GM18511 (cell line): ENCODE results near the gene CLEC12A.
A peak's percentile ranks its signal among the peaks of the same experiment; 100 is the strongest.
"Not testable (repeated sequence)": the region's sequence is repeated elsewhere in the genome, so short reads cannot be mapped to it uniquely, and the experiment has no call there.

Experiments used
- ATAC-seq: cut with Tn5 transposase; IDR thresholded peaks from one replicate; pipeline ENCODE4 v1.9.1; 2021; ENCODE audit warnings: mild to moderate bottlenecking, moderate library complexity; ENCODE audit not compliant: unreplicated experiment

Gene CLEC12A

GRCh38 chr12:9971181-9971580 is at the start of gene CLEC12A:
Gene CLEC12A (plus strand): TSS chr12:9971409. CDS start chr12:9971597, 188 bp downstream.
- no peak for ATAC-seq

- ATAC-seq = no peak
These were observed 48.8 kb upstream of the CLEC12A start for GRCh38 chr12:9922429-9922828.

GRCh38 chr12:9925705-9926393 is 45.4 kb upstream of the CLEC12A start:
- no peak for ATAC-seq

- ATAC-seq = no peak
These were observed 44.3 kb upstream of the CLEC12A start for GRCh38 chr12:9926876-9927275.

- ATAC-seq = no peak
These were observed 42.6 kb upstream of the CLEC12A start for GRCh38 chr12:9928607-9929006.

- no peak for ATAC-seq
These were observed 40.0 kb upstream of the CLEC12A start for GRCh38 chr12:9931245-9931644.

GRCh38 chr12:9932270-9932669 is 38.9 kb upstream of the CLEC12A start, which contains the start of gene CLEC2A:
Gene CLEC2A (minus strand): TSS chr12:9932370. CDS start chr12:9932329, 41 bp downstream.
- ATAC-seq = no peak

- ATAC-seq = no peak
These were observed 37.3 kb upstream of the CLEC12A start for GRCh38 chr12:9933958-9934357.

- no peak for ATAC-seq
These were observed 36.2 kb upstream of the CLEC12A start for GRCh38 chr12:9935026-9935425.

GRCh38 chr12:9936591-9936990 is 34.6 kb upstream of the CLEC12A start:
- ATAC-seq = no peak

- ATAC-seq = no peak
These were observed 30.8 kb upstream of the CLEC12A start for GRCh38 chr12:9940375-9940774.

- no peak for ATAC-seq
These were observed 29.4 kb upstream of the CLEC12A start for GRCh38 chr12:9941838-9942237.

GRCh38 chr12:9943240-9943639 is 28.0 kb upstream of the CLEC12A start:
- peak; percentile 80 for ATAC-seq

GRCh38 chr12:9944391-9944790 is 26.8 kb upstream of the CLEC12A start:
- ATAC-seq = no peak

GRCh38 chr12:9947674-9948073 is 23.5 kb upstream of the CLEC12A start:
- ATAC-seq = no peak

- peak; percentile 96 for ATAC-seq
These were observed 22.5 kb upstream of the CLEC12A start for GRCh38 chr12:9948606-9949296.

GRCh38 chr12:9951026-9951675 is 20.1 kb upstream of the CLEC12A start:
- ATAC-seq = no peak

GRCh38 chr12:9952954-9953729 is 18.1 kb upstream of the CLEC12A start:
- not testable (repeated sequence) for ATAC-seq

- ATAC-seq = no peak
These were observed 13.4 kb upstream of the CLEC12A start for GRCh38 chr12:9957834-9958233.

GRCh38 chr12:9960590-9960989 is 10.6 kb upstream of the CLEC12A start:
- no peak for ATAC-seq

- ATAC-seq = no peak
These were observed 10.1 kb upstream of the CLEC12A start for GRCh38 chr12:9961106-9961505.
